Gastrocnemius medialis (tissue), 4 donors: ENCODE measurements around the gene GALNT13. TPM values are rescaled to one million over a fixed set of nuclear protein-coding genes. Genes with fewer than 3 reads are reported as not detected.

Experiments used
- ATAC-seq, 2 donors: fragments of 150-250 bp; one replicate each; pipeline ENCODE4 v1.9.1; 2016
- DNase-seq, 2 donors: peaks; one replicate each; pipeline ENCODE4 v3.0.0-alpha.2; 2019
- H3K27ac ChIP-seq, 4 donors: fragments of 200-600 bp; sonication (generic); 1 replicate in 1 of 4; 2 replicates in 3 of 4; pipeline ENCODE4 v1.5.1; 2016 to 2018; ENCODE audit warnings: mild to moderate bottlenecking in 2 of 4, moderate library complexity in 1 of 4
- H3K27me3 ChIP-seq, 3 donors: fragments of 200-600 bp; sonication (generic) in 2 of 3; 1 replicate in 1 of 3; 2 replicates in 2 of 3; pipeline versions ENCODE4 v1.5.1 to v1.6.0; 2016 to 2019; ENCODE audit warnings: mild to moderate bottlenecking in 1 of 3, moderate library complexity in 1 of 3
- H3K36me3 ChIP-seq, 2 donors: fragments of 200-600 bp; sonication (generic) in 1 of 2; one replicate each; pipeline ENCODE4 v1.5.1; 2017 to 2018
- H3K4me1 ChIP-seq, 2 donors: fragments of 200-600 bp; sonication (generic) in 1 of 2; one replicate each; pipeline ENCODE4 v1.5.1; 2016 to 2017; ENCODE audit warnings: mild to moderate bottlenecking in 2 of 2
- H3K4me3 ChIP-seq, 4 donors: fragments of 200-600 bp; sonication (generic) in 3 of 4; 1 replicate in 1 of 4; 2 replicates in 3 of 4; pipeline ENCODE4 v1.5.1; 2016 to 2019; ENCODE audit warnings: mild to moderate bottlenecking in 2 of 4
- H3K9me3 ChIP-seq, 3 donors: fragments of 200-600 bp; sonication (generic) in 2 of 3; 1 replicate in 1 of 3; 2 replicates in 2 of 3; pipeline ENCODE4 v1.5.1; 2016 to 2019
- POLR2A ChIP-seq, 2 donors: fragments of 450-650 bp; IDR thresholded peaks; one replicate each; pipeline ENCODE4 v1.6.1; 2017; ENCODE audit warnings: antibody characterized with exemption in 2 of 2, mild to moderate bottlenecking in 2 of 2, moderate library complexity in 2 of 2
- in situ Hi-C, 4 donors: fragments of 200-750 bp; cut with MboI; loops; one replicate each; pipeline versions ENCODE4 v1.15.0 to v1.8.0; 2017; ENCODE audit warnings: low sequenced_read_pairs in 4 of 4
- intact Hi-C: fragments of 100-400 bp; cut with DNase I; formaldehyde crosslinking; loops from one replicate; pipeline ENCODE4 v1.15.1; 2023; ENCODE audit warnings: low total_unique reads
- total RNA-seq, 4 donors: library from RNA; depleted of rRNA; stranded (reverse); fragments of >200 nt; gene quantifications; one replicate each; pipeline versions ENCODE4 v1.1.0 to v1.2.3, GENCODE V29; 2016
- TF ChIP-seq, protein P1 (sequence below), 5 experiments: fragments of 450-650 bp in 3 of 5; fragments of 200-600 bp in 2 of 5; sonication (generic) in 2 of 5; IDR thresholded peaks in 4 of 5; conservative IDR thresholded peaks in 1 of 5; 1 replicate in 4 of 5; 2 replicates in 1 of 5; pipeline ENCODE4 v1.5.1; 2016 to 2019; ENCODE audit warnings: antibody characterized with exemption in 5 of 5, mild to moderate bottlenecking in 3 of 5, moderate library complexity in 3 of 5

The GALNT13 gene
- total RNA-seq, 4 donors from 2014 or later: 0.10 TPM; not detected in 3

DNA sequence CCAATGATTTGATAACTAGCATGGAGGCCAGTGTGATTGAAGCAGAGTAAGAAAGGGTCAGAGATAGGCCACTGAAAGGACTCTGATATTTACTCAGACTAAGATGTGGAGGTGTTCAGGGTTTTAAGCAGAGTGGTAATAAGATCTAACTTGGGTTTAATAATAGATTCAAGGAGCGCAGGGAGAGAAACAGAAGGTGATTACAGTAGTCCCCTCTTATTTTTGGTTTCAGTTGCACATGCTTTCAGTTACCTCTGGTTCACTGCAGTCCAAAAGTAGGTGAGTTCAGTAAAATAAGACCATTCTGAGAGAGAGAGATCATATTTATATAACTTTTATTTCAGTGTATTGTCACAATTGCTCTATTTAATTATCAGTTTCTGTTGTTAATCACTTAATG is 13.5 kb upstream of the GALNT13 start:
- no peak for TF ChIP-seq POLR2A (IDR thresholded peaks at IDR 0.05)
- TF ChIP-seq, protein P1, sequence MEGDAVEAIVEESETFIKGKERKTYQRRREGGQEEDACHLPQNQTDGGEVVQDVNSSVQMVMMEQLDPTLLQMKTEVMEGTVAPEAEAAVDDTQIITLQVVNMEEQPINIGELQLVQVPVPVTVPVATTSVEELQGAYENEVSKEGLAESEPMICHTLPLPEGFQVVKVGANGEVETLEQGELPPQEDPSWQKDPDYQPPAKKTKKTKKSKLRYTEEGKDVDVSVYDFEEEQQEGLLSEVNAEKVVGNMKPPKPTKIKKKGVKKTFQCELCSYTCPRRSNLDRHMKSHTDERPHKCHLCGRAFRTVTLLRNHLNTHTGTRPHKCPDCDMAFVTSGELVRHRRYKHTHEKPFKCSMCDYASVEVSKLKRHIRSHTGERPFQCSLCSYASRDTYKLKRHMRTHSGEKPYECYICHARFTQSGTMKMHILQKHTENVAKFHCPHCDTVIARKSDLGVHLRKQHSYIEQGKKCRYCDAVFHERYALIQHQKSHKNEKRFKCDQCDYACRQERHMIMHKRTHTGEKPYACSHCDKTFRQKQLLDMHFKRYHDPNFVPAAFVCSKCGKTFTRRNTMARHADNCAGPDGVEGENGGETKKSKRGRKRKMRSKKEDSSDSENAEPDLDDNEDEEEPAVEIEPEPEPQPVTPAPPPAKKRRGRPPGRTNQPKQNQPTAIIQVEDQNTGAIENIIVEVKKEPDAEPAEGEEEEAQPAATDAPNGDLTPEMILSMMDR (IDR thresholded peaks at IDR 0.05 in 4 of 5, conservative IDR thresholded peaks at IDR 0.05 in 1 of 5): no peak
- Histone ChIP-seq H3K27me3 (no peaks in the 10 kb centered on the region), H3K4me1 (no peaks in the 10 kb centered on the region), H3K36me3 (no peaks in the 10 kb centered on the region), H3K27ac (no peak overlapping the region), H3K4me3 (no peak overlapping the region), H3K9me3 (no peaks in the 10 kb centered on the region)
- in situ Hi-C loops (no loop called here), intact Hi-C loops (no loop called here)
- DNase-seq: no peak
- no peak for ATAC-seq

DNA sequence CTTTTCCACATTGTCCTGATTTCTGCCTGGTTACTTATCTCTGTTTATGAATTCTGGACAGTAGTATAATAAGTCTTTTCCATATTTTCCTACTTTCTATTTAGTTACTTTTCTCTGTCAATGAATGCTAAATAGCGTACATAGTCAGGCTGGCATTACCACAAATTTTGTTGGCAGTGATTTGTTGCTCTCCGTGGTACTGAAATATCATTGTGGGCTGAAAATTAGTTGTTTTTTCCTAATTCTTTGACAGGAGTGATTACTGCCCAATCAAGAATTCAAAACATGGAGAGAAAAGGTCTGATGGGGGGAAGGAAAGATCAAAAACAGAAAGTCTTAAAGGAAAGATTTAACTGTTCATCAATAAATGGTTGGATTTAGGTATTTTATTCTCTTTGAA is 7.7 kb upstream of the GALNT13 start:
- Histone ChIP-seq H3K9me3 (no peaks in the 10 kb centered on the region), H3K4me3 (no peak overlapping the region), H3K27ac (no peak overlapping the region), H3K27me3 (no peaks in the 10 kb centered on the region), H3K4me1 (no peaks in the 10 kb centered on the region), H3K36me3 (no peaks in the 10 kb centered on the region)
- in situ Hi-C loops (no loop called here), intact Hi-C loops (no loop called here)
- TF ChIP-seq POLR2A (IDR thresholded peaks at IDR 0.05): no peak
- TF ChIP-seq, protein P1 (IDR thresholded peaks at IDR 0.05 in 4 of 5, conservative IDR thresholded peaks at IDR 0.05 in 1 of 5): no peak
- ATAC-seq (no peak), DNase-seq (no peak)

DNA sequence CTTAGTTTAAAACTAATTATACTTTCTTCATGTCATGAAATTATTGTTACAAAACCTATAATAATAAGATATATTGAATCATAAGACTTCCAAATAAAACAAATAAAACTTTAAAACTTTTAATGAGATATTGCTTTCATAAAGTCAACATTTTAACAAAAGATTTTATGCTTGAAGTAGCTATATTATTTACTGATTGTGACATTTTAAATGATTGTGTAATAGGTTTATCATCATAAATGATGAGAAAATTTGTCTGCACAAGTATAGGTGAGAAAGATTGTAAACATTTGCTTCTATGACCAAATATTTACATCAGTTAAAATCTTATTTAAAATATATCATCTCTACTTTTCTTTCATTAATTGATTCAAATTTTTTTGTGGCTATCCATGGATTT is 5.1 kb upstream of the GALNT13 start:
- TF ChIP-seq POLR2A (IDR thresholded peaks at IDR 0.05): no peak
- TF ChIP-seq, protein P1 (IDR thresholded peaks at IDR 0.05 in 4 of 5, conservative IDR thresholded peaks at IDR 0.05 in 1 of 5): no peak
- intact Hi-C loops (no loop called here), in situ Hi-C loops (no loop called here)
- no peak for DNase-seq
- H3K9me3 ChIP-seq: no peaks in the 10 kb centered on the region
- no peak overlapping the region for H3K27ac ChIP-seq
- peaks cover 0 to 10% (median 5%) of the 10 kb centered on the region in 3 donors for H3K27me3 ChIP-seq
- ATAC-seq: no peak
- no peak overlapping the region for H3K4me3 ChIP-seq
- H3K4me1 ChIP-seq: no peaks in the 10 kb centered on the region
- H3K36me3 ChIP-seq: no peaks in the 10 kb centered on the region

DNA sequence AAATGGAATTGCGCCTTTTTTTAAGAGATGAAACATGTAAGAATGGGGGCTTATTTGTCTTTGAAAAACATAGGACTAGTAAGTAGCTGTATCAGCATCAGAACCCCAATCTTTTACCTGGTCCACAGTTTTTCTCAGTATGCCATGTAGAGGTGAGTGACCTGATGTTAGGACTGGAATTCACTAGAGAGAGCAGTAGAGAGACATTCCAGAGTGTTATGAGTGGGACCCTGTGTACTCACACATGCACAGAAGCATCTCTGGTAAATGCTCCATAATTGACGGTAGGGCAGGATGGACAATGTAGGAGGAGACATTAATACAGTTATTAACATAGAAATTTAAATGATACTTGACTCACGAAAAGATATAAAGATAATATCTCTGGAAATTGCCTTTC is 1.4 kb upstream of the GALNT13 start:
- DNase-seq (no peak), ATAC-seq (no peak)
- Histone ChIP-seq H3K9me3 (no peaks in the 10 kb centered on the region), H3K36me3 (no peaks in the 10 kb centered on the region), H3K27ac (no peak overlapping the region), H3K27me3 (peaks cover 5 to 22% (median 15%) of the 10 kb centered on the region in 3 donors), H3K4me3 (no peak overlapping the region), H3K4me1 (no peaks in the 10 kb centered on the region)
- intact Hi-C loops (no loop called here), in situ Hi-C loops (no loop called here)
- TF ChIP-seq POLR2A (IDR thresholded peaks at IDR 0.05): no peak
- TF ChIP-seq, protein P1 (IDR thresholded peaks at IDR 0.05 in 4 of 5, conservative IDR thresholded peaks at IDR 0.05 in 1 of 5): no peak
